PC-3 (cell line): Measurements from ENCODE around the gene CCDC30.

Experiments
- CTCF ChIP-seq: fragments of 300-600 bp; sonication (generic); conservative IDR thresholded peaks from 2 replicates; pipeline ENCODE4 v1.5.1; 2017; ENCODE audit warnings: antibody characterized with exemption, low read depth, mild to moderate bottlenecking, low read length
- EZH2 ChIP-seq: fragments of 300-600 bp; sonication (generic); IDR thresholded peaks from one replicate; pipeline ENCODE4 v1.6.1; 2017; ENCODE audit warnings: antibody characterized with exemption, mild to moderate bottlenecking, low read length; ENCODE audit not compliant: unreplicated experiment
- EZH2phosphoT487 ChIP-seq: fragments of 300-600 bp; sonication (generic); IDR thresholded peaks from 2 replicates; pipeline ENCODE4 v1.6.1; 2018; ENCODE audit warnings: mild to moderate bottlenecking, antibody characterized with exemption, low read length, borderline replicate concordance

GRCh38 chr1:42674682-42675081 is 211.6 kb downstream of the CCDC30 start:
- TF ChIP-seq CTCF (no peak), EZH2 (no peak), EZH2phosphoT487 (no peak)
